ENCODE measurements around the gene EIF3B.
"Not testable (repeated sequence)": the region's sequence is repeated elsewhere in the genome, so short reads cannot be mapped to it uniquely, and the experiment has no call there.

EIF3B gene

DNA sequence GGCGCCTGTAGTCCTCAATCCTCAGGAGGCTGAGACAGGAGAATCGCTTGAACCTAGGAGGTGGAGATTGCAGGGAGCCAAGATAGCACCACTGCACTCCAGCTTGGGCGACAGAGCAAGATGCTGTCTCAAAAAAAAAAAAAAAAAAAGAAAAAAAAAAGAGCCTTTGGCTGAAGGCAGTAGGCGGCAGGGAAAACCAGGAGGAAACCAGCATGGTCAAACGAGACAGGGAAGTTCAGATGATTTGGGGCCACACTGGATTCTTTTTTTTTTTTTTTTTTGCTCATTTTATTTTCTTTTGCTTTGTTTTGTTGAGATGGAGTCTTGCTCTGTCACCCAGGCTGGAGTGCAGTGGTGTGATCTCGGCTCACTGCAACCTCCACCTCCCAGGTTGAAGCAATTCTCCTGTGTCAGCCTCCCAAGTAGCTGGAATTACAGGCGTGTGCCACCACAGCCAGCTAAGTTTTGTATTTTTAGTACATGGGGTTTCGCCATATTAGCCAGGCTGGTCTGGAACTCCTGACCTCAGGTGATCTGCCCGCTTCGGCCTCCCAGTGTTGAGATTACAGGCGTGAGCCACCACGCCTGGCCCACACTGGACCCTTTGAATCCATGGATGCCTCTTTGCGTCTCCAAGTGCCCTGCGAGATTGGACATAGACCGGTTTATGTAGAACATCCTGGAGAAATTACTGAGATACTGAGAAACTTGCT is 7.1 kb upstream of the EIF3B start:
- H3K9me3 ChIP-seq (ENCODE audit: control insufficient read depth, low read length); DNase-seq; H3K27ac ChIP-seq (ENCODE audit: insufficient read depth, low read length, poor library complexity, severe bottlenecking); H3K4me3 ChIP-seq (ENCODE audit: insufficient read depth, low read depth, low read length, poor library complexity, severe bottlenecking); H3K36me3 ChIP-seq (ENCODE audit: control insufficient read depth, insufficient read depth, low read length); H3K4me1 ChIP-seq (ENCODE audit: control insufficient read depth, insufficient read depth, low read length, poor library complexity, severe bottlenecking); H3K27me3 ChIP-seq (replicated peaks; ENCODE audit: control insufficient read depth, insufficient read depth, low read length, poor library complexity, severe bottlenecking): not testable (repeated sequence)

DNA sequence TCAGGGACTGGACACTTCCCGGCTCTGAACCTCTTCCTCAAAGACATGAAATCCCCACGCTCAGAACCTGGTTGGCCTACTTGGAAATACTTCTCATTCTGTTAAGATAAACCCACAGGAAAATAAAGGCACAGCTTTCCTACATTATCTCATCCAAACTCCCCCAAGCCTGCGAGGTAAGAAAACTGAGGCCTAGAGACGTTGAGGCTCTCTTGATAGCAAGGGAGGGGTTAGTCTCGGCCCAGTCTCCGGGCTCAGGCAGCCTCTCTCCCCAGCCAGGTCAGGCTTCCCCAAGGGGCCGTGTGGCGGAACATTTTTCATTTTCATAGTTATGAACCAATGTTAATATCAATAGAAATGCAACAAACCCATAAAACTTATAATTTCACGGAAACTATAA is 4.6 kb upstream of the EIF3B start:
- no peak overlapping the region for H3K27ac ChIP-seq (ENCODE audit: insufficient read depth, low read length, poor library complexity, severe bottlenecking)
- no peak overlapping the region for H3K4me3 ChIP-seq (ENCODE audit: insufficient read depth, low read depth, low read length, poor library complexity, severe bottlenecking)

GRCh38 chr7:2350861-2351260 is 3.8 kb upstream of the EIF3B start:
- Histone ChIP-seq H3K9me3 (ENCODE audit: control insufficient read depth, low read length) (no peaks in the 10 kb centered on the region), H3K27ac (ENCODE audit: insufficient read depth, low read length, poor library complexity, severe bottlenecking) (no peak overlapping the region), H3K4me3 (ENCODE audit: insufficient read depth, low read depth, low read length, poor library complexity, severe bottlenecking) (no peak overlapping the region), H3K27me3 (replicated peaks; ENCODE audit: control insufficient read depth, insufficient read depth, low read length, poor library complexity, severe bottlenecking) (no peaks in the 10 kb centered on the region), H3K36me3 (ENCODE audit: control insufficient read depth, insufficient read depth, low read length) (no peaks in the 10 kb centered on the region), H3K4me1 (ENCODE audit: control insufficient read depth, insufficient read depth, low read length, poor library complexity, severe bottlenecking) (peaks cover 6% of the 10 kb centered on the region)
- no peak for DNase-seq

More for the DNA sequence above, 4.6 kb upstream of the EIF3B start:
- no peaks in the 10 kb centered on the region for H3K27me3 ChIP-seq (replicated peaks; ENCODE audit: control insufficient read depth, insufficient read depth, low read length, poor library complexity, severe bottlenecking)
- peaks cover 5% of the 10 kb centered on the region for H3K4me1 ChIP-seq (ENCODE audit: control insufficient read depth, insufficient read depth, low read length, poor library complexity, severe bottlenecking)
- DNase-seq: no peak
- no peaks in the 10 kb centered on the region for H3K9me3 ChIP-seq (ENCODE audit: control insufficient read depth, low read length)
- H3K36me3 ChIP-seq (ENCODE audit: control insufficient read depth, insufficient read depth, low read length): no peaks in the 10 kb centered on the region

DNA sequence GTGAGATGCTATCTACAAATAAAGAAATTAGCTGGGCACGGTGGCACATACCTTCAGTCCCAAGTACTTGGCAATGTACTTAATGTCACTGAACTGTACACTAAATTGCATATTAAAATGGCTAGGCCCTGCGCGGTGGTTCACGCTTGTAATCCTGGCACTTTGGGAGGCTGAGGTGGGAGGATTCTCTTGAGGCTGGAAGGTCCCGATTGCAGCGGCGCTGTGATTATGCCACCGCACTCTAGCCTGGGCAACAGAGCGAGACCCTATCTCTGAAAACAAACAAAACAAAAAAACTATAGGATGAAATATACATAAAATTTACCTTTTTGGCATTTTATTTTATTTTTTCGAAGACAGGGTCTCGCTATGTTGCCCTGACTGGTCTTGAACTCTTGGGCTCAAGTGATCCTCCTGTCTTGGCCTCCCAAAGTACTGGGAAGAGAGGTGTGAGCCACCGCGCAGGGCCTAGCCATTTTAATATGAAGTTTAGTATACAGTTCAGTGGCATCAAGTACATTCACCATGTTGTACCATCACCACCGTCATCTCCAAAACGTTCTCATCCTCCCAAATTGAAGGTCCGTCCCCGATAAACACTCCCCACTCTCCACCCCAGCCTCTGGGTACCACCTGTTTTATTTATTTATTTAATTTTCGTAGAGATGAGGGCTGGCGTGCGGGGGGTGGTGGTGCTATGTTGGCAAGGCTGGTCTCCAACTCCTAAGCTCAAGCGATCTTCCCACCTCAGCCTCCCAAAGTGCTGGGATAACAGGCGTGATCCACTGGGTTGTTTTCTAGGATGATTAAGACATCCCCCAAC is 1.3 kb upstream of the EIF3B start:
- DNase-seq: no peak
- peak overlapping the region; percentile 71 for H3K4me3 ChIP-seq (ENCODE audit: insufficient read depth, low read depth, low read length, poor library complexity, severe bottlenecking)
- H3K9me3 ChIP-seq (ENCODE audit: control insufficient read depth, low read length): no peaks in the 10 kb centered on the region
- peak overlapping the region; percentile 98 for H3K27ac ChIP-seq (ENCODE audit: insufficient read depth, low read length, poor library complexity, severe bottlenecking)
- no peaks in the 10 kb centered on the region for H3K27me3 ChIP-seq (replicated peaks; ENCODE audit: control insufficient read depth, insufficient read depth, low read length, poor library complexity, severe bottlenecking)
- peaks cover 3% of the 10 kb centered on the region for H3K36me3 ChIP-seq (ENCODE audit: control insufficient read depth, insufficient read depth, low read length)
- peaks cover 26% of the 10 kb centered on the region for H3K4me1 ChIP-seq (ENCODE audit: control insufficient read depth, insufficient read depth, low read length, poor library complexity, severe bottlenecking)

- H3K27me3 ChIP-seq (replicated peaks; ENCODE audit: control insufficient read depth, insufficient read depth, low read length, poor library complexity, severe bottlenecking): no peaks in the 10 kb centered on the region
- H3K27ac ChIP-seq (ENCODE audit: insufficient read depth, low read length, poor library complexity, severe bottlenecking): peak overlapping the region; percentile 98
- H3K4me1 ChIP-seq (ENCODE audit: control insufficient read depth, insufficient read depth, low read length, poor library complexity, severe bottlenecking): peaks cover 27% of the 10 kb centered on the region
- peak overlapping the region; percentile 71 for H3K4me3 ChIP-seq (ENCODE audit: insufficient read depth, low read depth, low read length, poor library complexity, severe bottlenecking)
- peak; percentile 74 to 85 (median 85) for DNase-seq
- no peaks in the 10 kb centered on the region for H3K9me3 ChIP-seq (ENCODE audit: control insufficient read depth, low read length)
- peaks cover 3% of the 10 kb centered on the region for H3K36me3 ChIP-seq (ENCODE audit: control insufficient read depth, insufficient read depth, low read length)
Measured at GRCh38 chr7:2353936-2354185, 766 bp upstream of the EIF3B start.

GRCh38 chr7:2354939-2355704 is 495 bp downstream of the EIF3B start:
- no peak for DNase-seq
- H3K4me1 ChIP-seq (ENCODE audit: control insufficient read depth, insufficient read depth, low read length, poor library complexity, severe bottlenecking): peaks cover 34% of the 10 kb centered on the region
- H3K9me3 ChIP-seq (ENCODE audit: control insufficient read depth, low read length): no peaks in the 10 kb centered on the region
- H3K27me3 ChIP-seq (replicated peaks; ENCODE audit: control insufficient read depth, insufficient read depth, low read length, poor library complexity, severe bottlenecking): no peaks in the 10 kb centered on the region
- H3K27ac ChIP-seq (ENCODE audit: insufficient read depth, low read length, poor library complexity, severe bottlenecking): peak overlapping the region; percentile 98
- peaks cover 13% of the 10 kb centered on the region for H3K36me3 ChIP-seq (ENCODE audit: control insufficient read depth, insufficient read depth, low read length)
- peak overlapping the region; percentile 88 for H3K4me3 ChIP-seq (ENCODE audit: insufficient read depth, low read depth, low read length, poor library complexity, severe bottlenecking)

DNA sequence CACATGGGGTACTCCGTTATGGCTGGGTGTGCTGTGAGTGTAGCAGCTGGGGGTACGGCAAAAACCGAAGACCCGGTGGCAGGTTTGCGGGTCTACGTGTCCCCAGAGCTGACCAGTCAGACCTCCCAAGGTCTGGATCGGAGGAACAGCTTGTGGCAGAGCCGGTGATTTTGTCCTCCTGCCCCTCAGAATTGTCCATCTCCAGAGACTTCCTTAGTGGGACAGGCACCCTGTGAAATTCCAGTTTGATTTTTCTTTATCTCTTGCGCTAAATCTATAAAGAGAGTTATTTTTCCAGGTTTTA is 1.0 kb downstream of the EIF3B start:
- peak overlapping the region; percentile 88 for H3K4me3 ChIP-seq (ENCODE audit: insufficient read depth, low read depth, low read length, poor library complexity, severe bottlenecking)
- H3K27ac ChIP-seq (ENCODE audit: insufficient read depth, low read length, poor library complexity, severe bottlenecking): peak overlapping the region; percentile 66
- no peak for DNase-seq
- peaks cover 18% of the 10 kb centered on the region for H3K36me3 ChIP-seq (ENCODE audit: control insufficient read depth, insufficient read depth, low read length)
- H3K27me3 ChIP-seq (replicated peaks; ENCODE audit: control insufficient read depth, insufficient read depth, low read length, poor library complexity, severe bottlenecking): no peaks in the 10 kb centered on the region
- H3K4me1 ChIP-seq (ENCODE audit: control insufficient read depth, insufficient read depth, low read length, poor library complexity, severe bottlenecking): peaks cover 34% of the 10 kb centered on the region
- no peaks in the 10 kb centered on the region for H3K9me3 ChIP-seq (ENCODE audit: control insufficient read depth, low read length)

- H3K27ac ChIP-seq (ENCODE audit: insufficient read depth, low read length, poor library complexity, severe bottlenecking): no peak overlapping the region
- DNase-seq: no peak
Measured at GRCh38 chr7:2357165-2357564, 2.5 kb downstream of the EIF3B start.

GRCh38 chr7:2357571-2357970 is 2.9 kb downstream of the EIF3B start:
- Histone ChIP-seq H3K4me3 (ENCODE audit: insufficient read depth, low read depth, low read length, poor library complexity, severe bottlenecking) (no peak overlapping the region), H3K36me3 (ENCODE audit: control insufficient read depth, insufficient read depth, low read length) (peaks cover 32% of the 10 kb centered on the region), H3K9me3 (ENCODE audit: control insufficient read depth, low read length) (no peaks in the 10 kb centered on the region), H3K4me1 (ENCODE audit: control insufficient read depth, insufficient read depth, low read length, poor library complexity, severe bottlenecking) (peaks cover 34% of the 10 kb centered on the region), H3K27ac (ENCODE audit: insufficient read depth, low read length, poor library complexity, severe bottlenecking) (no peak overlapping the region), H3K27me3 (replicated peaks; ENCODE audit: control insufficient read depth, insufficient read depth, low read length, poor library complexity, severe bottlenecking) (no peaks in the 10 kb centered on the region)
- DNase-seq: no peak

More at GRCh38 chr7:2357165-2357564, 2.5 kb downstream of the EIF3B start:
- no peak overlapping the region for H3K4me3 ChIP-seq (ENCODE audit: insufficient read depth, low read depth, low read length, poor library complexity, severe bottlenecking)
- no peaks in the 10 kb centered on the region for H3K9me3 ChIP-seq (ENCODE audit: control insufficient read depth, low read length)
- peaks cover 34% of the 10 kb centered on the region for H3K4me1 ChIP-seq (ENCODE audit: control insufficient read depth, insufficient read depth, low read length, poor library complexity, severe bottlenecking)
- H3K27me3 ChIP-seq (replicated peaks; ENCODE audit: control insufficient read depth, insufficient read depth, low read length, poor library complexity, severe bottlenecking): no peaks in the 10 kb centered on the region
- H3K36me3 ChIP-seq (ENCODE audit: control insufficient read depth, insufficient read depth, low read length): peaks cover 28% of the 10 kb centered on the region

- no peaks in the 10 kb centered on the region for H3K9me3 ChIP-seq (ENCODE audit: control insufficient read depth, low read length)
- peaks cover 44% of the 10 kb centered on the region for H3K36me3 ChIP-seq (ENCODE audit: control insufficient read depth, insufficient read depth, low read length)
- no peak overlapping the region for H3K27ac ChIP-seq (ENCODE audit: insufficient read depth, low read length, poor library complexity, severe bottlenecking)
- H3K27me3 ChIP-seq (replicated peaks; ENCODE audit: control insufficient read depth, insufficient read depth, low read length, poor library complexity, severe bottlenecking): no peaks in the 10 kb centered on the region
- peaks cover 28% of the 10 kb centered on the region for H3K4me1 ChIP-seq (ENCODE audit: control insufficient read depth, insufficient read depth, low read length, poor library complexity, severe bottlenecking)
- no peak overlapping the region for H3K4me3 ChIP-seq (ENCODE audit: insufficient read depth, low read depth, low read length, poor library complexity, severe bottlenecking)
- DNase-seq: no peak
Measured at GRCh38 chr7:2358968-2359527, 4.4 kb downstream of the EIF3B start.

Measured in effector memory CD4-positive, alpha-beta T cell (primary cell).